ENCODE results near the gene ZFHX2.

Gene ZFHX2

DNA sequence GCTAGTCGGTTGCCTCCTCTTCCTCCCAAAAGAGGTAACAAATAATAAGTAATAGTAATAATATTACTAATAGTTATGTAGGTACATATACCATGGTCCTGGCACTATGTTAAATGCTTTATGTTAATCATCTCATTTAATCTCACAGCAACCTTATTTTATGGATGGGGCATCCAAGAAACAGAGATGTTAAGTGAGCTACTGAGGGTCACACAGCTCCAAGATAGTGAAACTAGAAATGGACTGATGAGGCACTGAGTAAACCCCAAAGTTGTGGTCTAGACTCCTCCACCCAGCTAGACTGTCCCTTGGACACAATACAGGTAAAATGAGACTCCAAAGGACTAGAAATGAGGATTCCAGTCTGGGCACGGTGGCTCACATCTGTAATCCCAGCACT lies 15.1 kb downstream of the ZFHX2 start:
- H3K4me3 ChIP-seq (ENCODE audit: low read depth, low read length): no peak overlapping the region
- no peak for DNase-seq (ENCODE audit: low read depth)
- TF ChIP-seq CTCF (IDR thresholded peaks at IDR 0.05; ENCODE audit: low read depth, low read length, missing control alignments): no peak

GRCh38 chr14:23535943-23536342 lies 15.6 kb downstream of the ZFHX2 start:
- DNase-seq (ENCODE audit: low read depth): no peak
- TF ChIP-seq CTCF (IDR thresholded peaks at IDR 0.05; ENCODE audit: low read depth, low read length, missing control alignments): no peak

DNA sequence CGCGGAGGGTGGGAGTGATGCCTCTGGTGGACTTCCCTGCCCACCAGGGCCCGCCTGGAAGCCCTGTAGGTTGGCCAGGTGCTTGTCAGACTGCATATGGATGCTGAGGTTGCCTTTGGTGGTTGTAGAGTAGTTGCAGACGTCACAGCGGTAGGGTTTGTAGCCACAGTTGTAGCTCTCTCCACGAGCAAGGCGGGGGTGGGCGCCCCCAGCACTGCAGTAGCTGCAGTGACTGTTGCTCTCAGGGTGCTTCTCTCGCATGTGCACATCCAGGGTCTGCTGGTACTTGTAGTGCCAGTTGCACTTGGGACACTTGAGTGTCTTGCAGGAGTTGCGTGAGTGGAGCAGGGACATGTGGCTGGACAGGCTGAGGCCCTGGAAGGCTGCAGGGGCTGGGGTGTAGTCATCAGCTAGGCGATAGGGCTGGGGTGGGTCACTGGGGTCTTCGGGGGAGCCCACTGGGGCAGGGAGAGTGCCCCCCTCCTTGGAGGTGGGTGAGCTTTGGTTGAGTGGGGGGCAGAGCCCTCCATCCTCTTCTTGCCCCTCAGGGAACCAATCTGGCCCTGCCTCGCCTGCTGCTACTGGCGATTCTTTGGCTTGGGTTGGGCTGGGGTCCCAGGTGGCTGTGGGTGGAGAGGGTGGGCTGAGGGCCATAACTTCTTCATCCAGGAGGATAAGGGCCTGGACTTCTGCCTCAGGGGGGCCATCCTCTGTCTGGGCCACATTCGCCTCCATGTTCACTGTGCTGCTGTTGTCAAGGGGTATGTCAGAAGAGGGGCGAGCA lies 17.7 kb downstream of the ZFHX2 start:
- no peak for TF ChIP-seq CTCF (IDR thresholded peaks at IDR 0.05; ENCODE audit: low read depth, low read length, missing control alignments)
- no peak overlapping the region for H3K4me3 ChIP-seq (ENCODE audit: low read depth, low read length)
- DNase-seq (ENCODE audit: low read depth): no peak

More at GRCh38 chr14:23535943-23536342, 15.6 kb downstream of the ZFHX2 start:
- H3K4me3 ChIP-seq (ENCODE audit: low read depth, low read length): no peak overlapping the region

- DNase-seq (ENCODE audit: low read depth): no peak
- H3K4me3 ChIP-seq (ENCODE audit: low read depth, low read length): no peak overlapping the region
- TF ChIP-seq CTCF (IDR thresholded peaks at IDR 0.05; ENCODE audit: low read depth, low read length, missing control alignments): no peak
Measured at GRCh38 chr14:23532658-23533057, 18.9 kb downstream of the ZFHX2 start.

DNA sequence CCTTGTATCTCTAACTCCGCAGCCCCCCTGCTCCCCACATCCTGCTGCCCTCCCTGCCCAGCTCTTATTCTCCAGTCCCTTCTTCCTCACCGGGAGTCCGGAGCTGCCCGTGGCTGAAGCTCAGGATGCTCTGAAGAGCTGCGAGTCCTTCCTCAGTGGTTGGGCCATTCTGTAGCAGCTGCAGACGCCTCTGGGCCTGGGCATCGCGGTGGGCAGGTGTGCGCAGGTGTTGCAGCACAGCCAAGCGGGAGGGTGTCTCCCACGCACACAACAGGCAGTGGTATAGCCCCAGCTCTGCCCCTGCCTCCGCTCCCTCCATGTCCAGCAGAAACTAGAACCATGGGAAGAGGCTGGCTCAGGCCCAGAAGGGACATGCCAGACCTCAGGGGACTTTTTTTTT lies 20.2 kb downstream of the ZFHX2 start:
- DNase-seq (ENCODE audit: low read depth): no peak
- TF ChIP-seq CTCF (IDR thresholded peaks at IDR 0.05; ENCODE audit: low read depth, low read length, missing control alignments): no peak
- H3K4me3 ChIP-seq (ENCODE audit: low read depth, low read length): no peak overlapping the region

DNA sequence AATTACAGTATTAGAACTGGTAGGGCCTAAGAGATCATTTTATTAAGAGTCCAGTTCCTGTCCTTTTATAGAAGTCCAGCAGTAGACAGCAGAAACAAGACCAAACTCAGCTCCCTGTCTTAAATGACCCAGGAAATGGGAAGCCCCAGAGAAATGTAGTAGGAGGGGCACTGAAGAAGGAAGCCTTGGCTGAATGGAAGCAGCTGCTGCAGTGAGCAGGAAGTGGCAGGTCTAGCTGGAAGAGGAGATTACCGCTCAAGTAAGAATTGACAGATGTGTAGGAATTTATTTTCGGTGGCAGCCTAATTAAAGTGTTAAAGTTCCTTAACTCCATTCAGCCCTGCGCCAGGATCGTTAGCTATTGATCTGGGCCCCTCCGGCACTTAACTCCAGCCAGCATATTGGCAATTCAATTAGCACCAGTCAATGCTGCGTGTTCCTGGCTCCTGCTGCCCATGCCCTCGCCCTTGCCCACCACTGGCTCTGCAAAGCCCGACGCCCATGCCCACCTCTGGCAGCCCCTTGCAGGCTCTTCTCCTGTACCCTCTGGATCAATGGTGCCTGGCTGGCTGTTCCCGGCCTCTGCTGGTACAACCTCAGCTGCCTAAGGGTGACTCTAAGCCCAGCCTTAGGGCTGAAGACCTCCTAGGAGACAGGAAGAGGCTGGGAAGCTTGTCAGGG lies 21.1 kb downstream of the ZFHX2 start:
- no peak overlapping the region for H3K4me3 ChIP-seq (ENCODE audit: low read depth, low read length)
- DNase-seq (ENCODE audit: low read depth): no peak
- TF ChIP-seq CTCF (IDR thresholded peaks at IDR 0.05; ENCODE audit: low read depth, low read length, missing control alignments): no peak
